GM18498 (cell line): ENCODE results near the gene XPR1.
"Not testable (repeated sequence)": the region's sequence is repeated elsewhere in the genome, so short reads cannot be mapped to it uniquely, and the experiment has no call there.

Experiments
- ATAC-seq: cut with Tn5 transposase; IDR thresholded peaks from one replicate; pipeline ENCODE4 v1.9.1; 2021; ENCODE audit warnings: mild to moderate bottlenecking, moderate library complexity; ENCODE audit not compliant: unreplicated experiment

The XPR1 gene

DNA sequence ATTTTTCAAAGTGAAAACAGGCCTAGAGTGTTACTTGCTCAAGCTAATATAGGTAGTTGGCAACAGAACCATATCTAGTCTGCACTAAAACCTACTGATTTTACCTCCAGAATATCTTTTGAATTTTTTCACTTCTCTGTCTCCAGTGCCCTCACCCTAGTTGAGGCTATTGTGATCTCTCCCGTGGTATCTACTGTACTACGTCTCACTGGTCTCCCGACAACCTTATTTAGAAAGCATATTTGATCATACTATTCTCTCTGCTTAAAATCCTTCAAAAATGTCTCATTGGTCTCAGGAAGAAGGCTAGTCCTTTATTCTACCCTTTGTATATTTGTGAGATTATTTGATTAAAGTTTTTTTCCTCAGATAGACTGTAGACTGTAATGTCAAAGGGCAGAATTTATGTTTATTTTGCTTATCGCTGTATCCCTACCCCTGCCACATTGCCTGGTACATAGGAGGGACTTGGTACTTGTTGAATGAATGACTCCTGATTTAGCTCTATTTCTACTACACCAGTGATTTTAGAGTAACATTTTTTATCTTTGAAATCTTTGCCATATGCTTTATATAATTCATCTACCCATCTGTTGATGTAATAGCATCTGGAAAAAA, 145.4 kb downstream of the XPR1 start:
- no peak for ATAC-seq

DNA sequence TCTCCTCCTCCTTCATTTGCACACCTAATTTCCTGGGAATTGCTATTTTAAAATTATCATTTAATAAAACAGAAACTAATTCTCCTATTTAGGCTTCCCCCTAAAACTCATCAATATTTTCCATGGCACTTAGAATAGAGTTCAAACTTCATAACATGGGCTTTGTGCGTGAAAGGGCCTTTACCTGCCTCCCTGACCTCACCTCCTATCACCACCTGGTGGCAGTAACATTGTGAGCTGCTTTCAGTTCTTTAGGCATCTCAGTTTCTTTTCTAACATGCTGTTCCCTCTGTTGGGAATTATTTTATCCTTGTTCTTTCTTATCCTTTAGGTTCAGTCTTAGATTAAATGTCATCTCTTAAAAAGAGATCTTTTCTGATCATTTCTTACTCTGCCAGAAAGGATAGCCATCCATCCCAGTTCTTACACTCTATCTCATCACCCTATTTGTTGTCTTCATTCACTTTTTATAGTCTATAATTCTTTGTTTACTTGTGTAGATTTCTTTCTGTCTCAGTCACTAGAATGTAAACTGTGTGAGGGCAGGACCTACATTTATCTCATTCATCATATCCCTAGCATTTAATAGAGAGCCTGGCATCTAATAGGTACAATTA, 147.1 kb downstream of the XPR1 start:
- ATAC-seq, result no peak

DNA sequence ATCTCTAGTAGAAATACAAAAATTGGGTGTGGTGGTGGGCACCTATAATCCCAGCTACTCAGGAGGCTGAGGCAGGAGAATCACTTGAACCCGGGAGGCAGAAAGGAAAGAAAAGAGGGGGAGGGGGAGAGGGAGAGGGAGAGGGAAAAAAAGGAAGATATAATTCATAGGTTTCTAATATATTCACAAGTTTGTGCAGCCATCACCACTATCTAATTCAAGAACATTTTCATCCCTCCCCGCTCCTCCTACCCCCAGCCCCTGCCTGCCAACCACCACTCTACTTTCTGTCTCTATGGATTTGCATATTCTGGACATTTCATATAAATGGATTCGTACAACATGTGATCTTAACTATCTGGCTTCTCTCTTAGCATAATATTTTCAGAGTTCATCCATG, 147.8 kb downstream of the XPR1 start:
- ATAC-seq, result no peak

DNA sequence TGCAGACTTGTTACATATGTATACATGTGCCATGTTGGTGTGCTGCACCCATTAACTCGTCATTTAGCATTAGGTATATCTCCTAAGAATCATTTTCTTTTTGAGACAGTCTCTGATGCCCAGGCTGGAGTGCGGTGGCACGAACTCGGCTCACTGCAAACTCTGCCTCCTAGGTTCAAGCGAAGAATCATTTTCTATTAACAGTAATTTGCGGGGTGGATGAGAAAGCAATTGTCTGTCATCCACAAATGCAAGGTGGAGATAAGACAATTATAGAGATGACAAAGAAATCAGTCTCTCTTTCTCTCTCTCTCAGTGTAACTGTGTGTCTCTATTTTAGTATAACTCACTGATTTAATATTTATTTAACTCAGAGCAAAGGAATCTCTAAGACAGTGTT, 149.9 kb downstream of the XPR1 start:
- ATAC-seq, result no peak

DNA sequence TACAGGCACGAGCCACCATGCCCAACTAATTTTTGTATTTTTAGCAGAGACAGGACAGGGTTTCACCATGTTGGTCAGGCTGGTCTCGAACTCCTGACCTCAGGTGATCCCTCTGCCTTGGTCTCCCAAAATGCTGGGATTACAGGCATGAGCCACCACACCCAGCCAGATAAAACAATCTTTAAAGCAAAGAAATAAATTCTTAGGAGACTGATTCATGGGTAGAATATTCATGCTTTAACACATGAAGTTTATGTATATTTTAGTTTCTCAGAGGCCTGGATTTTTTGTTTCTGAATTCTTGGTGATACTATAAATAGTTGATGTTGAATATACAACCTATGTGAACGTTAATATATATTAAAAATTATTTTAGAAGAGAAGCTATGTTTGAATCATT, 153.5 kb downstream of the XPR1 start:
- no peak for ATAC-seq

DNA sequence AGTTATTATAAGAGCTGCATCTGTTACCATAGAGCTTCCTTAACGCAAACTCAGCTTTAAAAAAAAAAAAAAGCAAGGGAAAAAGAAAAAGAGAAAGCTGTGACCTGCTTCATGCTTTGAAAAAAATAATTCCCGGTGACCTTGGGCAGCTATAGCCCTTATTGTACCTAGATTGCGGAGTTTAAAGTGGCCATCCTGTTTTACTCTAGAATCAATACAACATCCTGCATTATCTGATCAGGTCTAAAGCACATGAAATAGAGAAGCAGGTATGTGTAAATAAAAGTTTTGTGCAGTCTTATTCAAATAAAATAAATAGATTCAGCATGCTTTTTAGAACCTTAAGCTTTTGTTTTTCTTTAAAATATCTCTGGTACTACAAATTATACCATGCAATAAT, 154.1 kb downstream of the XPR1 start:
- ATAC-seq, result no peak

DNA sequence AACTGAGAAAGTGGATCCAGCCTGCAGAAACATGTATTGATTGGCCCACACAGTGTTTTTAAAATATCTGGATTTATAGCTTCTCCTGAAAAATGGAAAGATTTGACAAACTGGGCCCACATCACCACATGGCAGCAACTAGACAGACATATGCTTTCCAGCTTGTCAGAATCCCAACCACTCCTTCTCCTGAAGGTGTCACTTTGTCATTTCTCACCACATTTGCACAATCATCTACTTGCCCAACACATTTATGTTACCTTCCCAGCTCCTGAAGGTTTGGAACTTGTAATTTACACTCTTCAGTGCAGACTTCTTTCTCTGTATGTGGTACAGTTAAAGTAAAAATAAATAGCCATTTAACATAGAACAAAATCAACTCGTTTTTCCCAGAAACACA, 154.8 kb downstream of the XPR1 start:
- no peak for ATAC-seq

DNA sequence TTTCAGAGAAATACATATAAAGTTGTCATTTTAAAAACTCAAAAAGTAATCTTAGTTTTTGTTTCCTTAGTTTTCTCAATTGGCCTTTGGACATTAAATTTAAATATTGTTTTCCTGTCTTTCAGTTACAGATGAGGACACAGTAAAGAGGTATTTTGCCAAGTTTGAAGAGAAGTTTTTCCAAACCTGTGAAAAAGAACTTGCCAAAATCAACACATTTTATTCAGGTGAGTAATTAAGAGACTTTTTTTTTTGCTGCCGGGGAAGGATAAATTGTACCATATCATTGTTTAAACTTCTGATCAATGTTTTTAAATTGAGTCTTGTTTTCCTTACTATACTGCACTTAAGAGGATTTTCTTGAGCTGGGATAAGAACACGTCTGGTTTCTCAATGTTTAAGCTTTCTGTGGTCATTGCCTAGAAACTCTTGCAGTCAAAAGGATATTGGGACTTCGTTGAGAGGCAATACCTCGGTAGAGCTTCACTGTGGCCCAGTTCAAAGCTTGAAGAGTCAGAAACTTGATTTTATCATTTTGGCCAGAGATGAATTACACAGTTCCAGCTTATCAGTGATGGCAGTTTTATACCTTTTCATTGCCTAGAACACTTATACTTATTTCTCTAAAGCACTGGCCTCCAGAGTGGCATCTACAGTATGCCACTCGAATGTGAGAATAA, 155.9 kb downstream of the XPR1 start:
- no peak for ATAC-seq

DNA sequence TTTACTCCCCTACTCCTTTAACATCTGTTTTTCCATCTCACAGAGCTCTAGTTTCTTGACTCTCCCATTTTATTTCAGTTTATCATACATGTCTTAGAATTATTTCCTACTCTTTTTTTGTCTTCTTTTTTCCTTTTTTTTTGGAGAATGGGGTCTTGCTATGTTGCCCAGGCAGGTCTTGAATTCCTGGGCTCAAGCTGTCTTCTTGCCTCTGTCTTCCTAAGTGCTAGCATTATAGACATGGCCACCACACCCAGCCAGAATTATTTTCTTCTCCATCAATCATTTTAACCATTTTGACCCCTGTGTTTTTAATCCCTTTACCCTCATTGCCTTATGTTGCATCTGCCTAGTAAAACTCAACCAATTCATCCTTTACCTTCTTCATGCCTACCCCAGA, 157.6 kb downstream of the XPR1 start:
- ATAC-seq, result no peak

DNA sequence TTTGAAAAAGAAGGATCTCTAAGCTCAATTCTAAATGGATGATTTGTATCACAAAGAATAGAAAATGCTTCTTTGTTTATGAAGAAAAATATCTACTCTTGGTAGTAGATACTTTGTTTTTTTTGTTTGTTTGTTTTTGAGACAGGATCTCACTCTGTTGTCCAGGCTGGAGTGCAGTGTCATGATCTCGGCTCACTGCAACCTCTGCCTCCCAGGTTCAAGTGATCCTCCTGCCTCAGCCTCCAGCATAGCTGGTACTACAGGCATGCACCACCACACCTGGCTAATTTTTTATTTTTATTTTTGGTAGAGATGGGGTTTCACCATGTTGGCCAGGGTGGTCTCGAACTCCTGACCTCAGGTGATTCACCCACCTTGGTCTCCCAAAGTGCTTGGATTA, 159.3 kb downstream of the XPR1 start:
- ATAC-seq, result not testable (repeated sequence)

DNA sequence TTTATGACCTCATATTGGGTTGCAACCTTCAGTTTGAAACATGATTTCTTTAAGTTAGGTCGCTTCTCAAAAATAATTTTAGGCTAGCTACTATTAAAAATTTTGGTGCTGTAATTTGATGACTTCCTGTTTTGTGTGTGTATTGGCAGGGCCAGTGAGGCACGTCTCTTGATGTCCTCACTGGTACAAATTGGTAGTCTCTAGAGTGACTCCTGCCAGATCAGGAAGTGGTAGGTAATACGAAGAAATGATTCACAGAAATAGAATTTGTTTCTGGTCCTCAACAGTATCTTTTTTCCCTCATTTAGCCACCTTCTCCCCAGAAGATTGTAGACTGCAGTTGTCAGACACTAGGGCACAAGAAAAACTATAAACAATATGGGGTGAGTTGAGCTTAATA, 160.0 kb downstream of the XPR1 start:
- ATAC-seq, result no peak

DNA sequence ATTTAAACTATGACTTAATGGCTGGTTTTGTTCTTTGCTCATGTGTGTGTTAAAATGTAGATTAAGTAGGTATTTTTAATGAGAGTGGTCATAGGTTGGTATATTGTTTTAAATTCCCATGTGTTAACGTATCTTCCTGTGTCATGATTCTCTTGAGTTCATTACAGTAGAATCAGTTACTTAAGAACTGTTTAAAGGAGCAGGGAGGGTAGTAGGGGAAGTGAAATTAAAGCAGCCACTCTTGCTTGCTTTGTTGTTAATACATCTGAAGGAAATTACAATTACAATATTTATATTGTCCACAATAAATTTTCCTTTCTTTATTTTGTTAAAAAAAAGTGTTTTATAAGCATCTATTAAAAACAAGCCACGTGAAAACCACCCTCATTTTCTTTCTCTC, 161.6 kb downstream of the XPR1 start:
- no peak for ATAC-seq

DNA sequence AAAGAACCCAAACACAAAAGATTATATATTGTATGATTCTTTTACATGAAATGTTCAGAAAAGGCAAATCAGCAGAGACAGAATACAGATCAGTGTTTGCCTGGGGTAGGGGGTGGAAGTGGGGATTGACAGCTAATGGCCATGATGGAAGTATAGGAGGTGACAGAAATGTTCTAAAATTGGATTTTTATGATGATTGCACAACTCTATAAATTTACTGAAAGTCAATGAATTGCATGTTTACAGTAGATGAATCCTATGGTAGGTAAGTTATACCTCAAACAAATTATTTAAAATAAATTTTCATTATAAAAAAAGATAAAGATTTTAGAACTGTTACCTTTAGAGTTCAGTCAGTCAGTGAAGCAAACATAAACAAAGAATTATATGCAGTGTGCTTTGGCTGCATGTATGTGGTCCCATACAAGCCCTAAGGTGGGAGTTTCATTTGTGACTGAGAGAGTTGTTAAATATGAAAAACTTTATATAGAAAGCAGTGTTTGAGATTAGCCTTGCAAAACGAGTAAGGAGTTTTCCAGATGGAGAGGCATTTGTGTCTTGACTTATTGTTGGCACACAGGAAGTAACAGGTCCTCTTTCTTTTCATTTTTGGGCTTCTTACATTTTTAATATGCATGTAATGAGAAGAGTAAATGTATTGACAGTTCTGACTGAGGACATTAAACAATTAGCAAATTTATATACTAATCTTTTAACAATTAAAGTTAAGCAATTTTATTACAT, 165.2 kb downstream of the XPR1 start:
- no peak for ATAC-seq

DNA sequence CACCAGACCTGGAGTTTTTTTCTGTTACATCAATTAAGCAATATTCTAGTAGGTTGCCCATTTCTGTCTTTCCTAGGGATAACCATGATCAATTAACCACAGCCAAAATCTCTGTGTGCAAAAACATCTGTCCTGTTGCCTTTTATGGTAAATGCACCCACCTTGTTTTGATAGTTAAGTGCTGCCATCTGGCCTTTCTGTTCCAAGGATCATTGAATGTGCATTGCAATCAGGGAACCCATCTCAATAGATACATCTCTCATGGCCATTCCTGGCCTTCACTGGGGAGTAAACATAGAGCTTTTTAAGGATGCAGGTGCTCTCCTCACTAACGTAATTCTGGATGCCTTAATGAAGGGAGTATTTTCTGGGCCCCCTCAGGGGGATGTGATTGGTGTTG, 169.1 kb downstream of the XPR1 start:
- ATAC-seq, result no peak

DNA sequence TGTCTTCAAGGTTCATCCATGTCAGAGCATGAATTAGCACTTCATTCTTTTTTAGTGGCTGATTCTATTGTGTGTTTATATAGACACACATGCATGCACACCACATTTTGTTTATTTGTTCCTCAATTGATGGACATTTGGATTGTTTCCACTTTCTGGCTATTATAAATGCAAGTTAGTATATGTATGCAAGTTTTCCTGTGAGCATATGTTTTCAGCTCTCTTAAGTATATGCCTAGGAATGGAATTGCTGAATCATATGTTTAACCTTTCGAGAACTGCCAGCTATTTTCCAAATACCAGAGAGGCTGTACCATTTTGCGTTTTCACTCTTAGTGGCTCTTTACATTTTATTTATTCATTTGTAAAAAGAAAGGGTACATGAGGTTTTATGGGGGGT, 171.0 kb downstream of the XPR1 start:
- ATAC-seq, result no peak

DNA sequence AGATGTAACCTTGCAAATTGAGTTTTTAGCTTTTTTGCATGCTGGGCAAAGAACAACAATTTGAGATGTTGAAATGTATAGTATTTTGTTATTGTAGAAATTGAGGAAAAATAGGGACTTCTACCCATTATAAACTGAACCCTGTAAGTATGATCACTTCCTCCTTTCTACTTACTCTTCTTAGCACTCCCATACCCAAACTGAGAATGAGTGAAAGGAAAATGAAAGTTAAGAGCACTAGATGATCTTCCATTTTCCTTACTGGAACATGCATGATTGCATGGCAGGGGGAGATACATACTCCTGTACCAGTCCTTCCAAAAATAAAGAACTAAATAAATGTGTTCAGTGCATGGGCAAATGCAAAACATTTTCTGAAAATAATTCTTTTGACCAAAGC, 173.5 kb downstream of the XPR1 start:
- peak; percentile 80 for ATAC-seq

DNA sequence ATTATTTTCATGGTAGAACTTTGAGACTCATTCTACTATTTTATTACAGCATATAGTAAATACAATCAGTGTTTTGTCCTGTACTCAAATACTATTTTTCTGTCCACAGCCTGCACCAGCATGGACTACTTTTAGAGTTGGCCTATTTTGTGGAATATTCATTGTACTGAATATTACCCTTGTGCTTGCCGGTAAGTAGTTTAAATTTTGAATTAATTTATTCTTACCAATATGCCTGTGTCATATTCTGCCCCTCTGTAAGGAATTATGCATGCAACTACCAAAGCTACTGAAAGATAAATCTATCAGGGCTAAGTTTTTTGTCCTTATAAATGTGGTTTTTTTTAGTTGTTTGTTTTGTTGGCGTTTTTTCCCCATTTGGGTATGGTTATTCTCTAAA, 179.5 kb downstream of the XPR1 start:
- ATAC-seq, result no peak

DNA sequence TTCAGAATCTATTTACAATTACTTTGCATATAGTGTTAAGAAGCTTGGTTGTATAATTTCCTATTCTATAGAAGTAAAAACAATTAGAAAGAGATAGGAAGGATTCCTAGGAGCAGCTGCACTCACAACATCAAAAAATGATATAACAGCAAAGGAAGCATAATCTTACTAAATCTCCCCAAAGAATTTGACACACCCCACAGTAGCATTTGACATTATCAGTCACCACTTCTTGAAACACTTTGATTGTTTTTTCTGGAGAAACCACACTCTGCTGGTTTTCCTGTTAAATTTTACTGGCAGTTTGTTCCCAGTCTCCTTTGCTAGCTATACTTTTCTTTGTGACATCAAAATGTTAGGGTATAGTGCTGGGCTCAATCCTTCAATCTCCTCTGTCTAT, 180.1 kb downstream of the XPR1 start:
- no peak for ATAC-seq

DNA sequence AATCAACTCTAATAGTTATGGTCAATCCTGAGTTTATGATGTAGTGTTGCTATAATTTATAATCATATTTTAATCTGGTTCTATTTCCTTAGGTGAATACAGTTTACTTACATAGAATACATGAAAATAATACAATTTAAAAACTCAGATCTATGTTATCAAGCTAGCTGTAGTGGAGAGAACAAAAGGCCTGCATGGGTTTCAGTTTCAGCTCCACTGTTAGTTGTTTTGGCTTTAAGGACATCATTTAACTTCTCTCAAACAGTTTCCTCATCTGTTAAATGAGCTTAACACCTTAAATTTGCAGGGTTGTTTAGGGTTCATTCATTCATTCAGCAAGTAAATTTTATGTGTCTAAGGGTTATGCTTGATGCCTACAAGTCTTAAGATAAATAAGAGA, 182.4 kb downstream of the XPR1 start:
- ATAC-seq, result no peak

DNA sequence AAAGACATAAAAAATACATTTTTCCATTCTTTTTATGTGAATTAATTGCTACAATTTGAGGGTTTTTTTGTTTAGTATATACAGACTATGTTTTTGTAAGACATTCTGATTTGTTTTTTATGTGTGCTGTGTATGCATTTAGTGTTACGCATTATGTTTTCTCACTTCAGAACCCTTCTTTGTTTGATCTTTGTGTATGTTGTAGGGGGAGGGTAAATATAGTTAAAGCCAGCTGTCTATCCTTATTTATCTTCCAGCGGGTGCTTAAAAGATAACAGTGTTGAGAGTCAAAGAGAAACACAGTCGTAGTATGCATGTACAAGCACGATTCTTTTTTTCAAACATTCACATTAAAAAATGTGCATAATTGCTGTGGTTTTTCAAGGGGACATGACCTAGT, 183.4 kb downstream of the XPR1 start:
- no peak for ATAC-seq

DNA sequence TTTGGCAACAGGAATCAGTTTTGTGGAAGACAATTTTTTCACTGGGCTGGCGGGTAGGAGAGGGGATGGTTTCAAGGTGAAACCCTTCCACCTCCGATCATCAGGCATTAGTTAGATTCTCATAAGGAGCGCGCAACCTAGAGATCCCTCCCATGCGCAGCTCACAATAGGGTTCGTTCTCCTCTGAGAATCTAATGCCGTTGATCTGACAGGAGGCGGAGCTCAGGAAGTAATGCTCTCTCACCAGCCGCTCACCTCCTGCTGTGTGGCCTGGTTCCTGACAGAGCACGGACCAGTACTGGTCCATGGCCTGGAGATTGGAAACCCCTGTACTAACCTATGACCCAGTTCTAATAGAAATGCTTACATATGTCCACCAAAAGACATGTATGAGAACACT, 184.3 kb downstream of the XPR1 start:
- ATAC-seq, result no peak

DNA sequence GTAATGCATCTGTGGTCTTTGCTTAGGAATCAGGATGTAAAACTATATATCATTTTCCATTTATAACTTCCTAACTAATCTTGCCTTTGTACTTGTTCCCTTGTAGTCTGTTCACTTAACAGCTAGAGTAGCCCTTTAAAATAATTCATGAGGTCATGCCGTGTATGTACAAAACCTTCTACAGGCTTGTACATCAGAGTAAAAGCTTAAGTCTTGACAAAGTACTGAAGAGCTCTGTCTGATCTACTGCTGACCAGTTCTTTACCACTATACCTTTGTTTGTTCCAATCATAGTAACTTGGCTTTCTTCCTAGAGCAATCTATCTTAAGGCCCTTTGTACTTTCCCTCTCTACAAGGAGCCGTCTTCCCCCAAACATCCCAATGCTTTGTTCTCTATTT, 190.1 kb downstream of the XPR1 start:
- no peak for ATAC-seq
